ENCODE results near the gene HOXD9.

The HOXD9 gene

DNA sequence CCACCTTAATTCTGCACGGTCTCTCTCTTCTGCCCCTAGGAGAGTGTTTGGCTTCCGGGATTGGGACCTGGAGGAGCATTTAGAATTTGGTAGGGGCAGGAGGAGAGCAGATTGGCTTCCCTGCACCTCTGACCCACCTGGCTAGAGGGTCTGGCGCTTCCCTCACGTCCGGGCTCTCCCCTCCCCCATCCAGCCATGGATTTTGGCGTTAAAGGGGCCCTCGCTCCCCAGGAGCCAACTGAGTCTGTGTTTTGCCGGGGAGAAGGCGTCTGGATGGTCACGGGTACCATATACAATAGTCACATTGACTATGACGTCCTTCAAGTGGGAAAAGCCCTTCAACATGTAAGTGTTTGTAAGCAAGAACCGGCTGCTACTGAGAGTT lies 41.1 kb downstream of the HOXD9 start:
- H3K4me3 ChIP-seq (replicated peaks; ENCODE audit: insufficient read depth, low read length) = no peak overlapping the region
- H3K27me3 ChIP-seq (ENCODE audit: insufficient read depth, poor library complexity, severe bottlenecking) = peaks cover 84% of the 10 kb centered on the region
- DNase-seq (ENCODE audit: low read depth in 1 of 2, low spot score in 1 of 2) = no peak
- TF ChIP-seq GABPA (IDR thresholded peaks at IDR 0.05; ENCODE audit: low read depth) = no peak
- TF ChIP-seq, protein P1, sequence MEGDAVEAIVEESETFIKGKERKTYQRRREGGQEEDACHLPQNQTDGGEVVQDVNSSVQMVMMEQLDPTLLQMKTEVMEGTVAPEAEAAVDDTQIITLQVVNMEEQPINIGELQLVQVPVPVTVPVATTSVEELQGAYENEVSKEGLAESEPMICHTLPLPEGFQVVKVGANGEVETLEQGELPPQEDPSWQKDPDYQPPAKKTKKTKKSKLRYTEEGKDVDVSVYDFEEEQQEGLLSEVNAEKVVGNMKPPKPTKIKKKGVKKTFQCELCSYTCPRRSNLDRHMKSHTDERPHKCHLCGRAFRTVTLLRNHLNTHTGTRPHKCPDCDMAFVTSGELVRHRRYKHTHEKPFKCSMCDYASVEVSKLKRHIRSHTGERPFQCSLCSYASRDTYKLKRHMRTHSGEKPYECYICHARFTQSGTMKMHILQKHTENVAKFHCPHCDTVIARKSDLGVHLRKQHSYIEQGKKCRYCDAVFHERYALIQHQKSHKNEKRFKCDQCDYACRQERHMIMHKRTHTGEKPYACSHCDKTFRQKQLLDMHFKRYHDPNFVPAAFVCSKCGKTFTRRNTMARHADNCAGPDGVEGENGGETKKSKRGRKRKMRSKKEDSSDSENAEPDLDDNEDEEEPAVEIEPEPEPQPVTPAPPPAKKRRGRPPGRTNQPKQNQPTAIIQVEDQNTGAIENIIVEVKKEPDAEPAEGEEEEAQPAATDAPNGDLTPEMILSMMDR (IDR thresholded peaks at IDR 0.05; ENCODE audit: insufficient read depth, low read length) = no peak
- H3K27ac ChIP-seq (replicated peaks) = no peak overlapping the region

DNA sequence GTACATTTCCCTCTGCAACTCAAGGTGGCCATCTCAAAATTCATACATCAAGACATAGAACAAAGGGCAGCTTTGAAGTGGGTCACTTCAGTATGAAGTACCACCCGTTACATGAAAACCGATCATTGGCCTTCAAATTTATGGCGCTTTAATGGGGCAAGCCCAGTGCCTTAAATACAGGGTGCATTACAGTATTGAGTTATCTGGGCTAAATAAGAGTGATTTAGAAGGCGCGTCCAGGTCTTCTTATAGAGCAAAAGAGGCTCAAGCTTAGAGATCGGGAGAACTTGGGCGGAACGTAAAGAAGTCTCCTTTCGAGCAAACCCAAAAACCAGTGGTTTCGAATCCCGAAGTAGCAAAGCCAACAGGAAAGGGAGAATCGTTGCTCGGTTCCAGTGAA lies 41.7 kb downstream of the HOXD9 start:
- Histone ChIP-seq H3K27me3 (ENCODE audit: insufficient read depth, poor library complexity, severe bottlenecking) (peaks cover 81% of the 10 kb centered on the region), H3K4me3 (replicated peaks; ENCODE audit: insufficient read depth, low read length) (no peak overlapping the region), H3K27ac (replicated peaks) (no peak overlapping the region)
- TF ChIP-seq POLR2AphosphoS5 (IDR thresholded peaks at IDR 0.05; ENCODE audit: low read depth) = no peak
- TF ChIP-seq, protein P2, sequence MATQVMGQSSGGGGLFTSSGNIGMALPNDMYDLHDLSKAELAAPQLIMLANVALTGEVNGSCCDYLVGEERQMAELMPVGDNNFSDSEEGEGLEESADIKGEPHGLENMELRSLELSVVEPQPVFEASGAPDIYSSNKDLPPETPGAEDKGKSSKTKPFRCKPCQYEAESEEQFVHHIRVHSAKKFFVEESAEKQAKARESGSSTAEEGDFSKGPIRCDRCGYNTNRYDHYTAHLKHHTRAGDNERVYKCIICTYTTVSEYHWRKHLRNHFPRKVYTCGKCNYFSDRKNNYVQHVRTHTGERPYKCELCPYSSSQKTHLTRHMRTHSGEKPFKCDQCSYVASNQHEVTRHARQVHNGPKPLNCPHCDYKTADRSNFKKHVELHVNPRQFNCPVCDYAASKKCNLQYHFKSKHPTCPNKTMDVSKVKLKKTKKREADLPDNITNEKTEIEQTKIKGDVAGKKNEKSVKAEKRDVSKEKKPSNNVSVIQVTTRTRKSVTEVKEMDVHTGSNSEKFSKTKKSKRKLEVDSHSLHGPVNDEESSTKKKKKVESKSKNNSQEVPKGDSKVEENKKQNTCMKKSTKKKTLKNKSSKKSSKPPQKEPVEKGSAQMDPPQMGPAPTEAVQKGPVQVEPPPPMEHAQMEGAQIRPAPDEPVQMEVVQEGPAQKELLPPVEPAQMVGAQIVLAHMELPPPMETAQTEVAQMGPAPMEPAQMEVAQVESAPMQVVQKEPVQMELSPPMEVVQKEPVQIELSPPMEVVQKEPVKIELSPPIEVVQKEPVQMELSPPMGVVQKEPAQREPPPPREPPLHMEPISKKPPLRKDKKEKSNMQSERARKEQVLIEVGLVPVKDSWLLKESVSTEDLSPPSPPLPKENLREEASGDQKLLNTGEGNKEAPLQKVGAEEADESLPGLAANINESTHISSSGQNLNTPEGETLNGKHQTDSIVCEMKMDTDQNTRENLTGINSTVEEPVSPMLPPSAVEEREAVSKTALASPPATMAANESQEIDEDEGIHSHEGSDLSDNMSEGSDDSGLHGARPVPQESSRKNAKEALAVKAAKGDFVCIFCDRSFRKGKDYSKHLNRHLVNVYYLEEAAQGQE (IDR thresholded peaks at IDR 0.05; ENCODE audit: insufficient replicate concordance, low read depth) = no peak
- TF ChIP-seq SPI1 (IDR thresholded peaks at IDR 0.05; ENCODE audit: borderline replicate concordance, low read depth) = no peak
- TF ChIP-seq, protein P1 (IDR thresholded peaks at IDR 0.05; ENCODE audit: insufficient read depth, low read length) = no peak
- TF ChIP-seq GABPA (IDR thresholded peaks at IDR 0.05; ENCODE audit: low read depth) = no peak
- no peak for DNase-seq (ENCODE audit: low read depth in 1 of 2, low spot score in 1 of 2)

DNA sequence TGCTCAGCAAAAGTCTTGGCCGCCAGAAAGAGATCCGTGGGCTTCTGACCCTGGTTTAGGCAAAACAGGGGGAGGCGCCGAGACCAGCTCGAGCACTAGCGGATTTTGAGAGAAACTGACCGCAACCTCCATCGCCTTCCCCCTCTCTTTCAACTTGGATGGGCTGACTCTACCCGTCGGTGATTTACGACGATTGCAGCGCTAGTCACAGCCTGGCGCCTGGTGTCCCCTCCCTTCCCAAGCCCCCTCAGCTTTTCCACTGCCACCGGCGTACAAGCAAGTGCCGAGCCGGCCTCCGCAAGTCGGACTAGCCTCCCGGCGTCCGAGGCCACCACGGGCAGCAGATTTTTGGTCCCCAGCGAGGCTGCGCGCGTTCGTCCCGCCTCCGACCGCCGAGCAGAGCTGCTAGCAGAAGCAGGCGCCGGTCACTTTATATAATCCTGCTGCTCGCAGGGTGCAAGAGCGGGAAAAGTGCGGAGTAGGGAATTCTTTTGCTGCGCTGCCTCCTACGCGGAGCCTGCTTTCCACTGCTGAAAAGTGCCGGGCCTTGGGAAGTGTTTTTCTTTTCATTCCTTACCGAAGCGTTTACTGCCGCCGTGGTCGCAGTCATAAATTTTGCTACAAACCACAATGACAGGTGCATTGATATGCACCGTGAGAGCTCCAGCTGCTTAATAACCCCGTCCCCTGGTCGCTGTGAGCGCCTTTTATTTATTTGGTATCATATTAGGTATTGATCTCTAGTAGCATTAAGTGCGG lies 42.3 kb downstream of the HOXD9 start:
- no peak for DNase-seq (ENCODE audit: low read depth in 1 of 2, low spot score in 1 of 2)
- TF ChIP-seq SPI1 (IDR thresholded peaks at IDR 0.05; ENCODE audit: borderline replicate concordance, low read depth) (no peak), POLR2AphosphoS5 (IDR thresholded peaks at IDR 0.05; ENCODE audit: low read depth) (no peak), GABPA (IDR thresholded peaks at IDR 0.05; ENCODE audit: low read depth) (no peak)
- TF ChIP-seq, protein P1 (IDR thresholded peaks at IDR 0.05; ENCODE audit: insufficient read depth, low read length) = no peak
- TF ChIP-seq, protein P2 (IDR thresholded peaks at IDR 0.05; ENCODE audit: insufficient replicate concordance, low read depth) = no peak
- H3K27me3 ChIP-seq (ENCODE audit: insufficient read depth, poor library complexity, severe bottlenecking) = peaks cover 75% of the 10 kb centered on the region
- H3K27ac ChIP-seq (replicated peaks) = no peak overlapping the region
- H3K4me3 ChIP-seq (replicated peaks; ENCODE audit: insufficient read depth, low read length) = no peak overlapping the region

All from HL-60 (cell line).